Stimulated activated CD4-positive, alpha-beta T cell treated with anti-CD3 and anti-CD28 coated beads, Interleukin-1b, Interleukin-23, amount 100 ng/mL, for 1 hour (primary cell): Measurements from ENCODE around the gene CAPN10.
"Not testable (repeated sequence)": the region's sequence is repeated elsewhere in the genome, so short reads cannot be mapped to it uniquely, and the experiment has no call there.

Experiments used
- DNase-seq, 2 donors: peaks; one replicate each; pipeline ENCODE4 v3.0.0-alpha.2; 2020; ENCODE audit warnings: low read depth in 2 of 2

The CAPN10 gene

GRCh38 chr2:240602266-240603050 lies 15.9 kb downstream of the CAPN10 start:
- DNase-seq, result no peak

- no peak for DNase-seq
Observed at GRCh38 chr2:240603081-240603835, 16.7 kb downstream of the CAPN10 start.

GRCh38 chr2:240603846-240604245 lies 17.3 kb downstream of the CAPN10 start:
- DNase-seq, result no peak

- DNase-seq, result no peak
Observed at GRCh38 chr2:240604291-240604938, 17.9 kb downstream of the CAPN10 start.

- DNase-seq, result no peak
Observed at GRCh38 chr2:240604939-240605716, 18.6 kb downstream of the CAPN10 start.

- no peak for DNase-seq
Observed at GRCh38 chr2:240605867-240606743, 19.6 kb downstream of the CAPN10 start.

GRCh38 chr2:240611601-240612210 lies 25.2 kb downstream of the CAPN10 start:
- DNase-seq, result no peak

- DNase-seq, result no peak
Observed at GRCh38 chr2:240613781-240614180, 27.2 kb downstream of the CAPN10 start.

- DNase-seq, result no peak
Observed at GRCh38 chr2:240614391-240614790, 27.9 kb downstream of the CAPN10 start.

- DNase-seq, result no peak
Observed at GRCh38 chr2:240615396-240615795, 28.9 kb downstream of the CAPN10 start.

- no peak for DNase-seq
Observed at GRCh38 chr2:240615820-240616547, 29.4 kb downstream of the CAPN10 start.

GRCh38 chr2:240616860-240617666 lies 30.5 kb downstream of the CAPN10 start:
- not testable (repeated sequence) for DNase-seq

GRCh38 chr2:240618776-240619175 lies 32.2 kb downstream of the CAPN10 start:
- DNase-seq, result no peak

- no peak for DNase-seq
Observed at GRCh38 chr2:240619506-240620148, 33.1 kb downstream of the CAPN10 start.

- no peak for DNase-seq
Observed at GRCh38 chr2:240620149-240620731, 33.7 kb downstream of the CAPN10 start.

GRCh38 chr2:240620859-240621258 lies 34.3 kb downstream of the CAPN10 start:
- no peak for DNase-seq

- no peak for DNase-seq
Observed at GRCh38 chr2:240622060-240622411, 35.5 kb downstream of the CAPN10 start.
